ENCODE results near the gene MYO15A.

DNA sequence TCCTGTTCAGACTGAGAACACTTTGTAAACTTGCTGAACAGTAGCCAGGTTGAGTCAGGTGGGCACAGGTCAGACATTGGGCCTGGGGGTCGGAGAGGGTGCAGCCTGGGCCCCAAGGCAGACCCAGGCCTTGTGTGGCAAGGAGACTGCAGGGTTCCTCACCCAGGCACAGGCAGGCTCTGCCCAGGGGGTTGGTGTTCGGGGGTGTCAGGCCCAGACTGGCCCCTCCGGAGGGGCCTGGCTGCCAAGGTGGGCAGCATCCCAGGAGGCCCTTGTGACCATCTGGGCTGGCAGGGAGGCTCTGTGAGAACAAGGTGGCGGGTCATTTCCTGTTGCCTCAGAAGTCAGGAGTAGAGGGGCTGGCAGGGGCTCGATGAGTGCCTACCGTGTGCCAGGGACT, 585 bp upstream of the MYO15A start:
- TF ChIP-seq POLR2AphosphoS5 (IDR thresholded peaks at IDR 0.05; ENCODE audit: low read depth, low read length) (peak; percentile 25; the same call in 1 of the 2 replicates), TAF1 (IDR thresholded peaks at IDR 0.05; ENCODE audit: borderline replicate concordance, insufficient read depth, low read length) (no peak)

Data from PFSK-1 (cell line).